LNCAP (cell line): ENCODE results near the gene PSMG4.

ENCODE experiments used
- CTCF ChIP-seq: fragments of 450-650 bp; IDR thresholded peaks from 2 replicates; pipeline ENCODE4 v1.5.1; 2017; ENCODE audit warnings: mild to moderate bottlenecking

Gene PSMG4

GRCh38 chr6:3292431-3293197, 33.9 kb downstream of the PSMG4 start:
- no peak for TF ChIP-seq CTCF

- TF ChIP-seq CTCF = no peak
Observed at GRCh38 chr6:3293271-3294155, 34.8 kb downstream of the PSMG4 start.

GRCh38 chr6:3294396-3294795, 35.6 kb downstream of the PSMG4 start:
- no peak for TF ChIP-seq CTCF

DNA sequence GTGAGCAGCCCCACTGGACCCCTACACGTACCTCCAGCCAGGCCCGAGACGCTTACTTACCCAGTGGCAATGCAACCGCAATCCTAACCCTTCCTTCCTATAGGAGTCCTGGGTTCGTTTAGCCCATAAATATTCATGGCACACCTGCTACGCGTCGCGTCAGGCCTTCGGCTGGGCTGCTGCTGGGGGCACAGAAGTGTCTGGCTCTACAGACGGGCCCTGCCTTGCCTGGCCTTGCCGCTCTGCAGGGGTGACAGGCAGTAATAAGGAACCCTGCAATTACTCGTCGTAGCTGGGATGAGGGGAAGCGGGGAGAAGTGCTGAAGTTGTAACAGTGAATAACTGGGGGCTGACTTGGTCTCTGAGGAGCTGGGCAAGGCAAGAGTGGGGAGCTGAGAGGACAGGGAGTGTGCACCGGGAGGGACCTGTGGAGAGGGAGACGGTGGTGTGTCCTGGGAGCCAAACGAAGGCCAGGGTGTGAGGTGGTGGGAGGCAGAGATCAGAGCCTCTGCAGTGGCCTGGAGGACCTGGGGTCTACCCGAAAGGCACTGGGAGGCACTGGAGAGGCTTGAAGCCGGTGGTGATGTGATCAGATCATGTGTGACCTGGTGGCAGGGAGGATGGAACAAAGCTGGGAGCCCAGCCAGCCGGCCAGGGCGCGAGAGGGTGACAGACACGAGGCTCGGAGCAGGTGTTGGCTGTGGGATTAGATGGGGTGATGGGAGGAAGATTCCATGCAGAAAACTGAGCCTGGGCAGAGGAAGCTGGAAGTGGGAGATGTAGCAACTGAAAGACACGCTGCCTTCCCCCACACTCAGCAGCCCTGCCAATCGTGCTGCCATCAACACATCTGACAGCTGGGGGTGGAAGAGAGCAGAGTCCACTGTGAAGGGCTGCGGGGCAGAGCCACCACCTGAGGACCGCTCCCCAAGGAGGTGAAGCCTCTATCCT, 36.4 kb downstream of the PSMG4 start:
- no peak for TF ChIP-seq CTCF

DNA sequence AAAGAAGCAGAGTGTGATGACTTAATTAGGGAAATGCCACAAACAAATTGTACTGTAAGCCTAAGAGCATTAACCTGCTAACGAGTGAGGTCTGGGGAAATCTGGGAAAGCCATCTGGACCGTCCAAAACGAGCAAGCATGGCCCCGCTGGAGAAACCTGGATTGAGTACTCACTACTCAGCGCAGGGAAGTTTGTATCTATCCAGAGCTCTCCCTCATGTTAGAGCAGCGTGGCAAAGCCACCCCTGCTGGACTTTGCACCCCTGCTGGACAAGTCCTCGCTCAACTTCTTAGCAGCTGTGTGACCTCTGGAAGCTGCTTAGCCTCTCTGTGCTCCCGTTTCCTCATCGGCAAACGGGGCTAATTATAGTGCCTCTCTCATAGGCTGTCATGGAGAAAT, 37.3 kb downstream of the PSMG4 start:
- TF ChIP-seq CTCF = no peak

- TF ChIP-seq CTCF = no peak
Observed at GRCh38 chr6:3296537-3296936, 37.8 kb downstream of the PSMG4 start.

- no peak for TF ChIP-seq CTCF
Observed at GRCh38 chr6:3297006-3297405, 38.3 kb downstream of the PSMG4 start.
